HG02642 (cell line): ENCODE measurements around the gene SELENOO.
A peak's percentile ranks its signal among the peaks of the same experiment; 100 is the strongest.
"Not testable (repeated sequence)": the region's sequence is repeated elsewhere in the genome, so short reads cannot be mapped to it uniquely, and the experiment has no call there.

ENCODE experiments used
- ATAC-seq: cut with Tn5 transposase; IDR thresholded peaks from one replicate; pipeline ENCODE4 v1.9.1; 2021; ENCODE audit warnings: mild to moderate bottlenecking; ENCODE audit not compliant: unreplicated experiment, poor library complexity

Gene SELENOO, protein sequence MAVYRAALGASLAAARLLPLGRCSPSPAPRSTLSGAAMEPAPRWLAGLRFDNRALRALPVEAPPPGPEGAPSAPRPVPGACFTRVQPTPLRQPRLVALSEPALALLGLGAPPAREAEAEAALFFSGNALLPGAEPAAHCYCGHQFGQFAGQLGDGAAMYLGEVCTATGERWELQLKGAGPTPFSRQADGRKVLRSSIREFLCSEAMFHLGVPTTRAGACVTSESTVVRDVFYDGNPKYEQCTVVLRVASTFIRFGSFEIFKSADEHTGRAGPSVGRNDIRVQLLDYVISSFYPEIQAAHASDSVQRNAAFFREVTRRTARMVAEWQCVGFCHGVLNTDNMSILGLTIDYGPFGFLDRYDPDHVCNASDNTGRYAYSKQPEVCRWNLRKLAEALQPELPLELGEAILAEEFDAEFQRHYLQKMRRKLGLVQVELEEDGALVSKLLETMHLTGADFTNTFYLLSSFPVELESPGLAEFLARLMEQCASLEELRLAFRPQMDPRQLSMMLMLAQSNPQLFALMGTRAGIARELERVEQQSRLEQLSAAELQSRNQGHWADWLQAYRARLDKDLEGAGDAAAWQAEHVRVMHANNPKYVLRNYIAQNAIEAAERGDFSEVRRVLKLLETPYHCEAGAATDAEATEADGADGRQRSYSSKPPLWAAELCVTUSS

DNA sequence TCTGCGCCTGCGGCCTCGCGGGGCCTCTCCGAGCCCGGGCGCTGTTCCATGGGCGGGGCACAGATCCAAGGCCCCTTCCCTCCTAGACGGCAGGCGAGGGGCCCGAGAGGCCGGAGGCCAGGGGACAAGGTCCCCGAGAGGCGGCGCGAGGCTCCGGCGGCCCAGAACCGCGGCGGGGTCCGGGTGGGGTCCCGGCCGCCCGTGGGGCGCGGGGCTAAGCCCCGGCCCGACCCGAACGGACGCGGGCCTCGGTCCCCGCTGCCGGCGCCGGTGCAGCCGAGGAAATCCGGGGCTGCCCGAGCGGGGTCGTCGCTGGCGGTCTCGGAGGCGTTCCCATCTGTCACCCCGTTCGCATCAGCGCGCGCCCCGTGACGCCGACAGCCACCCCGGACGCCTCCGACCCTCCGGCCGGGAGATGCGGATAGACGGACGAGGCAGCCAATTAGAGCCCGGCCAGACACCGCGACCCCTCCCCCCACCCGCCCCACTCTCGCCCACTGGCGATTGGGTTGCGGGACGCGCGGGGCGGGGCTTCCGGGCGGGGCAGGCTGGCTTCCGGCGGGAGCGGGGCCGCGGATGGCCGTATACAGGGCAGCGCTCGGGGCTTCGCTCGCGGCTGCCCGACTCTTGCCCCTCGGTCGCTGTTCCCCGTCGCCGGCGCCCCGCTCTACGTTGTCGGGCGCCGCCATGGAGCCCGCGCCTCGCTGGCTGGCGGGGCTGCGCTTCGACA lies at the start of gene SELENOO:
TSS of gene SELENOO (plus strand) at position 551 of the 730 bp plus-strand sequence. CDS start at position 577, 26 bp downstream.
- ATAC-seq: peak; percentile 70

DNA sequence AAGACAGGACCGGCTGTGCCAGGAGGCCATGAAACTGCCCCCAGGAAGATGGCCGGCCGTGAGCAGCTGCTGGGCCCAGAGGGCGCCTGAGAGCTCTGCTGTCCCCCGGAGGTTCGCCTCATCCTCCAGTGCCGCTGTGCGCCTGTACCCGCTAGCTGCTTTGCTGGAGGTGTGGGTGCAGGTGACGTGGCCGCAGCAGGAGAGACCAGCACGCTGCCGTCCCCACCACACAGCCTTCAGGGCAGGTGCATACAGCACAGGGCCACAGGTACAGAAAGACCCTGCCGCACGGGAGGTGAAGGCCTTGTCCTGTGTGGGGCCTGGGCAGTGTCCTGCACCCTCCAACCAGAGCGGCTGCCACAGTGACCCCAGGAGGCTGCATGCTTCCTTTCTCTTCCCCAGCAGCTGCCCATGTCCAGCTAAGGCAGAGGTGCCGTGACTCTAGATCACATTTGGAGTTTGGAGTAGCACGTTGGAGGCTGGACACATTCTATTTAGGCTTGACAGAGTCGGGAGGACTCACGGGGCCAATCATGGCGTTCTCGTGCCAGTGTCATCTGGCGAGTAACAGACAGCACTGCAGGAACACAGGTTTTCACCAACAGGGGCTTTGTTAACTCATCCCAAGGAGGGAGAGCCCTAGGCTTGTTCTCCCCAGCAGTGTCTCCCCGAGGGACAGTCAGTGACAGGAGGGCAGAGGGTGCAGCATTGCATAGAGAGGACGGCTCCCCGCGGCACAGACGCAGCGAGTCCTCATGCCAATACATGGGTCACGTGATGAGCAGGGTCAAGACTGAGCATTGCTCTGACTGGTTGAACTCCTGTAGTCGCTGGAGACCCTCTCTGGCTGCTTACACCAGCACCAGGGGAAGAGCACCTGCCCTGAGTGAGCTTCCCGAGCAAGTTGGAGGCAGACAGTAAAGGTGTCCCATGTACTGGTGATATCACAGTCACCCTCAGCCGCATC lies 49.0 kb upstream of the SELENOO start:
- no peak for ATAC-seq

DNA sequence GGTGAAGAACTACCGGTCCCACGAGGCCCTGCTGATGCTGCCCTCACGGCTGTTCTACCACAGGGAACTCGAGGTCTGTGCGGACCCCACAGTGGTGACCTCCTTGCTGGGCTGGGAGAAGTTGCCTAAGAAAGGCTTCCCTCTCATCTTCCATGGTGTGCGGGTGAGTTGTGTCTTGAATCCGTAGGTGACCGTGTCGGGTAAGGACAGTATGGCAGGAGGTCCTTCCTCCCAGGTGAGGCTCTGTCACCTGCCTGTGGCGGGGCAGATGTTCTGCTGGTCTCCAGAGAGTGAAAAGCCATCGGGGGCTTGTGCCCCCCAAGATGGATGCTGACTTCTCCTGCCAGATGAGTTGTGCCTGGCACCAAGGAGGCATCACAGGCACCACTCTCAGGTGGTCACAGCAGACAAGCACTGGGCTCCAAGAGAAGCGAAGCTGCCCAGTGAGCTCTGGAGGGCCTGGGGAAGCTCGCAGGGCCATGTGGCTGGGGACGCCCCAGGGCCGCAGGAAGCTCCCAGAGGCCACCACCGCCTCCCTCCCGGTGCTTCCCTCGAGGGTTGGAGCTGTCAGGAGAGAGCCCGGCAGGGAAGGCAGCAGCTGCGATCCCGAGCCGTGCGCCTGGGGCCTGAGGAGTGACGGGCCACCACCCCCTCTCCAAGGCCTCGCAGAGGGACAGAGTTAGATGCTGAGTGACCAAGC lies 47.6 kb upstream of the SELENOO start:
- ATAC-seq: no peak

DNA sequence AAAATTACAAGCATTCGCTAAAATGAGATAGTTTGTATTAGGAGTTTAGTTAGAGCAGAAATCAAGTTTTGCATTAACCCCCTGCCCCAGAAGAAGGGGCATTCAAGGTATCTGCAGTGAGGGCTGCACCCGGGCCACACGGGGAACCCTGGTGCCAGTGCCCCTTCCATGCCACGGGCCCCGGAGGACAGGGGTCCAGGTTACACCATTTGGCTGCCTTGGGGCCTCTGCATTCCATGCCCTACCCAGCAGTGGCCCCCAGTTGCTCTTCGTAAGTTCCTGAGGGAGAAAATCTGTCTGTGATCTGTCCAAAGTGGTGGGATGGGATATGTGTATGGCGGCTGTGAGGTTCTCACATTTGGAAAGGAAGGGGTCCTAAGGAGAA lies 47.1 kb upstream of the SELENOO start:
- no peak for ATAC-seq

DNA sequence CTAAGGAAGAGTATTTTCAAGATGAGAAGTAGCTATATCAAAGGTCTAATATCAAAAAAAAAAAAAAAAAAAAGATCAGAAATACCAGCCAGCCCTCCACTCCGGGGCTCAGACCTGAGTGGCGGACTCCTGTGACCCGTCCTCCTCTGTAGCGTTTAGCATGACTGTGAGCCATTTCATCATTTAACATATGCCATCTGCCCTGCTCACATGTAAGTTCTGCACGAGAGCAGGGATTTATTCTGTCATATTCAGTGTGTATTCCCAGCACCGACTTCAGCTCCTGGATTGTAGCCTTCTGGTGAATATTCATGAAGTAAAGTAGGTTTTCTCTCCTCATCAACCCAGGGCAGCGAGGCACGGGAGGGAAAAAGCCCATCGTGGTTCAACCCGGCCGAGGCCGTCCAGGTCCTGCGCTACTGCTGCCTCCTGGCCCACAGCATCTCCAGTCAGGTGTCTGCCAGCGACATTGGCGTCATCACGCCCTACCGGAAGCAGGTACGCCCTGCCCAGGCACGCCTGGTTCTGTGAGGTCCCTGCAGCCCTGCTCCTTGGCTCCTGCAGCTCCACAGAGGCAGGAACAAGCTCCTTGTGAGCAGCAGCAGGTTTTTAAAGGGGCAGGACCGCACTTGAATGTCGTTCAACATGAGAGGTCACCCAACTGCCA lies 43.0 kb upstream of the SELENOO start:
- ATAC-seq: no peak

DNA sequence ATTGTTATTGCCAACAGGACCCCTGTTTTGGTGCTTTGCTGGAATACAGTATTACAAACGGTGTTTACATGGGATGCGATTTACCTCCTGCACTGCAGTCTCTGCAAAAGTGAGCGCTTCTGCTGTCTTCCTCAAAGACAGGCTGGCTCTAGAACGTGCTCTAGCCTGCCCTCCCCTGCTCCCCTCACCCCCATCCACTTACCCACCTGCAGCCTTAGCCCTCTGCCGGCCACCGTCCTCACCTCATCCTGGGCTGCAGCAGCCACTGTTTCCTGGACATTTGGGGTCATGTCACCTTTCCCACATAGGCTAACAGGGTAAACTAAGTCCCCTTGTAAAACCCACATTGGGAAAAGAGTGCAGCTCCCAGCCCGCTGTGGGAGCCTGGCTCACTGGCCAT lies 39.9 kb upstream of the SELENOO start:
- no peak for ATAC-seq

DNA sequence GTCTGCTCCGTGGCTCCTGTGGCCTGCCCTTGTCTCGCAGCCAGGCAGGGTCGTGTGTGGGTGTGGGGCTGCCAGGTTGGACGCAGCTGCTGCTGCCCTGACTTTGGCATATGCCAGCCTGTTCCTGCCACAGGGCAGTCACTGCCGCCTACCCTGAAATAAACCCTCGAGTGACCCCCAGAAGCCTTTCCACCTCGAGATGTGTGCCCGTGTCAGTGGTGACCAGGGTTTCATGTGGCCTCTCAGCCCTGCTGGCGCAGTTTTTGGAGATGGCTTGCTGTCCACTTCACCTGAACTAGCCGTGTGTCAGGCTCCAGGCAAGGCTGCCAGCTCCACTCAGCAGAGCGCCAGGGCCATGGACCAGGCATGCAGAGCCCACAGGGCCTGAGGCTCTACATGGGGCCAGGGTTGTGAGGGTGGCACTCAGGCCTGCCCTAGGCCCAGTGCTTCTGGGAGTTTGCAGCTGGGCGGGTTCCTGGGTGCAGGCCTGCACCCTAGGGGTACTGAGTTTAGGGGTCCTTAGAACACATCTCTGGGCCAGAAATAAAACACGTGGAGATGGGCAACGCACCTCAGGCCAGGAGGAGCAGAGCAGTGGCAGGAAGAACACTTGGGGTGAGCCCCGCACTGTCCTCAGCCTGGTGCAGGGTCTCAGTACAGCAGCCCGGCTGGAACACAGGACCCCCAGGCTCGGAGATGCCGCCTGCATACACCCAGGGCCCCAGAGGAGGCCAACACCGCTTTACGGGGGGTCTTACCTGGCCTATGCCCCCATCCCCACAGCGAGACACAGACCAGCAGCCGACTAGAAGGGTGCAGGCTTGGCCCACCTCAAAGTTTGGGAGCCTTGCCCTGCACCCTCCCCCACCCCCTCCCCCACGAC lies 39.1 kb upstream of the SELENOO start:
- no peak for ATAC-seq

DNA sequence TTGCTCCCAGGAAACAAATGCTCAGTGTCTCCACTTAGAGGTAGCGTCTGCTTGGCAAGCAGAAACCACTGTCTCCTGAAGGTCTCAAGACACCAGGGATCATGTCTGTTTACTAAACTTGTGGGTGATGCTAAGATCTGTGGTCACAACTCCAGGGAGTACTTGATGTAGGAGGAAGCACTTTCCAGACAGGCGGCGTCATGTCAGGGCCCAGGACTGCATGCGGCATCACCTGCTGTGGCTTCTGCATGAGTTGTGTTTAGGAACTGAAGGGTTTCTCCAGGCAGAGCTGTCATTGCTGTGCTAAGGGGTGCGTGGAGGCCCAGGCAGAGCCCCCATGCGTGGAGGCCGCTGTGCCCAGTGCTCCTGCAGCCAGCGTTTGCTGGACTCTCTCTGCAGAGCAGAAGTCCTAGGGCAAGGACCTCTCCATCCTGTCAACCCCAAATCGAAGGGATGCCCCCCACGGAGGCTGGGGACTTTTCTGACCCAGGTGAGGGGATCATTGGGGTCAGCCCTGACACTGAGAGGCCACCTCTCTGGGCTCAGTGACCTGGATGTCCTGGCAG lies 38.3 kb upstream of the SELENOO start:
- ATAC-seq: no peak

DNA sequence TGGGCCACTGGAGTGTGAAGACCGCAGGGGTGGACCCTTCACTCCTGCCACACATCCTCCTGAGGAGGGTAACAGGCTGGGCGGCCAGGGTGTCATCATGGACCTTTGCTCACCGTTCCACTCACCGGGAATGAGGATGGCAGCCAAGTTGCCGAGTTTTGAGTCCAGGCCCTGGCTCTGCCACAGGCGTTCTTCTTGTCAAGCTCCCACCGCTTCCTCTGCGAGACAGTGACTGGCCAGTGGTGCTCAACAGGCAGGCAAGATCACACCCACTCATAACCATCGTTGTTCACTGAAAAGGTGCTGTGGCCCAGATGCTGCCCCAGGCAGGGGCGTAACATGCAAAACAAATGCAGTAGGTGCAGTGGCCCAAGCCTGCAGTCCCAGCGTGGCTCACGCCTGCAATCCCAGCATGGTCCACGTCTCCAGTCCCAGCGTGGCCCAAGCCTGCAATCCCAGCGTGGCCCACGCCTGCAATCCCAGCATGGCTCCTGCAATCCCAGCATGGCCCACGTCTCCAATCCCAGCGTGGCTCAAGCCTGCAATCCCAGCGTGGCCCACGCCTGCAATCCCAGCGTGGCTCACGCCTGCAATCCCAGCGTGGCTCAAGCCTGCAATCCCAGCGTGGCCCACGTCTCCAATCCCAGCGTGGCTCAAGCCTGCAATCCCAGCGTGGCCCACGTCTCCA lies 35.2 kb upstream of the SELENOO start:
- no peak for ATAC-seq

DNA sequence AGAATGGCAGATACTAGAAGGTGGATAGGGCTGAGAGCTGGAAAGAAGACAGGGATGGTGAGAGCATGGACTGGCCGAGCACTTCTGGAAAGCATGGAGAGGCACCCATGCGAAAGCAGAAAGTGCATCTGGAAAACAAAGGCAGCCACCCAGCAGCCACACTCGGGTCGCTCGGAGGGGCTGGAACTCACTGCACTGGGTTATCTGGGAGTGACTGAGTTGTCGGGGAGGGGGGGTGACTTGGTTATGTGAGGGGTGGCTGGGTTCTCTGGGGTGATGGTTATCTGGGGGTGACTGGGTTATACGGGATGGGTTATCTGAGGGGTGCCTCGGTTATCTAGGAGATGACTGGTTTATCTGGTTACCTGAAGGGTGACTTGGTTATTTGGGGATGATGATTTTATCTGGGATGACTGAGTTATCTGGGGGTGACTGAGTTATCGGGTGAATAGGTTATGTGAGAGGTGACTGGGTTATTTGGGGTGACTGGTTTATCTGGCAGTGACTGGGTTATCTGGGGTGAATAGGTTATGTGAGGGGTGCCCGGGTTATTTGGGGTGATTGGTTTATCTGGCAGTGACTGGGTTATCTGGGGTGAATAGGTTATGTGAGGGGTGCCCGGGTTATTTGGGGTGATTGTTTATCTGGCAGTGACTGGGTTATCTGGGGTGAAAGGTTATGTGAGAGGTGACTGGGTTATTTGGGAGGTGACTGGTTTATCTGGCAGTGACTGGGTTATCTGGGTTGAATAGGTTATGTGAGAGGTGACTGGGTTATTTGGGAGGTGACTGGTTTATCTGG lies 32.9 kb upstream of the SELENOO start:
- no peak for ATAC-seq

DNA sequence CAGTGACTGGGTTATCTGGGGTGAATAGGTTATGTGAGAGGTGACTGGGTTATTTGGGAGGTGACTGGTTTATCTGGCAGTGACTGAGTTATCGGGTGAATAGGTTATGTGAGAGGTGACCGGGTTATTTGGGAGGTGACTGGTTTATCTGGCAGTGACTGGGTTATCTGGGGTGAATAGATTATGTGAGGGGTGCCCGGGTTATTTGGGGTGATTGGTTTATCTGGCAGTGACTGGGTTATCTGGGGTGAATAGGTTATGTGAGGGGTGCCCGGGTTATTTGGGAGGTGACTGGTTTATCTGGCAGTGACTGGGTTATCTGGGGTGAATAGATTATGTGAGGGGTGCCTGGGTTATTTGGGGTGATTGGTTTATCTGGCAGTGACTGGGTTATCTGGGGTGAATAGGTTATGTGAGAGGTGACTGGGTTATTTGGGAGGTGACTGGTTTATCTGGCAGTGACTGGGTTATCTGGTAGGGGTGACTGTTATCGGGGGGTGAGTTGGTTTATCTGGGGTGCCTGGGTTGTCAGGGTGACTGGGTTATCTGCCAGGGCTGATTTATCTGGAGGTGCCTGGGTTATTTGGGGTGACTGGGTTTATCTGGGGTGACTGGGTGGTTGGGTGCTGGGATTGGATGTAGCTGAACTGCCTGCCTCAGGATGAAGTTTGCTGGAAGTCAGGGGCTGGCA lies 32.2 kb upstream of the SELENOO start:
- ATAC-seq: not testable (repeated sequence)

DNA sequence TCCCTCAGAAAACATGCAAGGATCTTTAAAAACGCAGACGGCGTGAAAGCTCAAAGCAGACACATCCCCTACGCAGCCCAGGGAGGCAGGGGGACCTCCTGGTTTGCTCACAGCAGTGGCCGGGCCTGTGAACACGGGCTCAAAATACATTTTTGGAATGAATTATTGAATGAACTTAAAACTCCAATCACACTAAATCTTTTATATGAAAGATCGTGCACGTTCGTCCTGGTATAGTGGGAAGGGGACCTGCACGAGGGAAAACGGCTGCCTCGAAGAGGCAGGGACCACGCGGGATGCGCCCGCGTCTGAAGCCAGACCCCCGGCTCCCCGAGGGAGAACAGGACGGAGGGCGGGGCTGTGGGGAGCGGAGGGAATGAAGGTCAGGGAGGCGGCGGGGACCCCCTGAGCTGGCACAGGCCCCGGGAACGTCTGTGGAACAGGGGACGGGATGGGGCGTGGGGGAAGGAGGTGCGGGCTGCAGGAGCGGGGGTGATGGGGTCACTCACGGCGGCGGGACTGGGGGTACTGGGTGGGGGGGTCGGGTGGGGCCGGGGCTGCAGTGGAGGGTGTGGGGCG lies 31.5 kb upstream of the SELENOO start:
- ATAC-seq: no peak

DNA sequence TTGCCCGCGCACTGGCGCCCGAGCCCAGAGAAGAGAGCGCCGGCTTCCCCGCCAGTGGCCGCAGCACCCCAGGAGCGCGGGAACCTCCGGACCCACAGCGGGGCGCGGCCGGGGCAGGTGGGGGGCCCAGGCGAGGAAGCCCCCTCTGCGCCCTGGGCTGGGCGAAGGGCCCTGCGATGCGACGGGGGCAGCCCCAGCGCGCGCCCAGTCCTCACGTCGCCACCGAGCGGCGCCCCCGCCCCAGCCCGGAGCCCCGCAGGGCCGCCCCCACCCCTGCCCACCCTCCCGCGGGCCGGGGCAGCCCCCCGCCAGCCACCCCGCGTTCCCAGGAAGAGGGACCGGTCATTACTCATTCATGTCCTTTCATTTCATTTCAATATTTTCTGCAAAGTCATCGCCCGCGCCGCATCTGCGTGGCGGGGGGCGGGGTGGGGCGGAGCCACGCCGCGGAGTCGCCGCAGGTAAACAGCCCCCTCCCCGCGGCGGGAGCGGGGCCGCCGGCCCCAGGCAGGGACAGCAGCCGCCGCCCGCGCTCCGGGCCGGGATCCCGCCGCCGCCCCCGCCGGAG lies 31.0 kb upstream of the SELENOO start:
- no peak for ATAC-seq

DNA sequence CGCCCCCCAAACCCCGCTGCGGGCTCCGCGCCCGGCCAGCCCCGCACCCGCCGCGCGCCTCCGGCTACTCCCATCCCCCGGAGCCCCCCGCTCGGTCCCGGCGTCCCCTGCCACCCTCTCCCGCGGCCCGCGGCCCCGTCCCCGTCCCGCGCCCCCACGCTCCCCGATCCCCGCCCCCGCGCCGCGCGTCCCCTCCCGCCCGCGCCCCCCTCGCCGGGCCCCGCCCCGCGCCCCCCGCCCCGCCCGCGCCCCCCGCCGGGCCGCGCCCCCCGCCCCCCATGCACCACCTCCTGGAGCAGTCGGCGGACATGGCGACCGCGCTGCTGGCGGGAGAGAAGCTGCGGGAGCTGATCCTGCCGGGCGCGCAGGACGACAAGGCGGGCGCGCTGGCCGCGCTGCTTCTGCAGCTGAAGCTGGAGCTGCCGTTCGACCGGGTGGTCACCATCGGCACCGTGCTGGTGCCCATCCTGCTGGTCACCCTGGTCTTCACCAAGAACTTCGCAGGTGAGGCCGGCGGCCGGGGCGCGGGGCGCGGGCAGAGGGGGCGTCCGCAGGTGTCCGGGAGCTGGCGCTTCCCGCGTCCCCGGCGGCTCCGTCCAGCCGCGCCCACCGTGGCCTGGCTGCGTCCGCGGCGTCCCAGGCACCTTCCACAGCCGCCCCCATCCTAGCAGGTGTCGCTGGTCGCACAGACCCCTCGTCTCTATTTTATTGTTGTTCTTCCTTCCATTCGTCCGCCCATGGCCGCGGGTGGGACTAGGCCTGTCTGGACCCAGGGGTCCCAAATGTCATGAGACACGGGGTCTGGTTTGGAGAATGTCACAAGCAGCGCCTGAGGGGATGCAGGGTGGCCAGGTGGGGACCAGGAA lies 30.1 kb upstream of the SELENOO start, which contains the start of gene PANX2:
TSS of gene PANX2 (plus strand) at position 279 of the 866 bp plus-strand sequence. CDS start at position 279, 0 bp downstream.
- no peak for ATAC-seq
